T-helper 2 cell (primary cell): Measurements from ENCODE around the gene MYO1D.
"Not testable (repeated sequence)": the region's sequence is repeated elsewhere in the genome, so short reads cannot be mapped to it uniquely, and the experiment has no call there.

Source experiments
- DNase-seq, 5 experiments: peaks; one replicate each; pipeline versions ENCODE4 v3.0.0 to v3.0.0-alpha.2; 2012 to 2022

Gene MYO1D

GRCh38 chr17:32887410-32887809 lies 10.5 kb upstream of the MYO1D start:
- not testable (repeated sequence) for DNase-seq

GRCh38 chr17:32886951-32887350 lies 10.0 kb upstream of the MYO1D start:
- not testable (repeated sequence) for DNase-seq

- DNase-seq: no peak
These were observed 5.8 kb upstream of the MYO1D start for GRCh38 chr17:32882734-32883133.

- no peak for DNase-seq
These were observed 5.1 kb upstream of the MYO1D start for GRCh38 chr17:32882029-32882428.

- DNase-seq: no peak
These were observed 3.9 kb upstream of the MYO1D start for GRCh38 chr17:32880671-32881453.

GRCh38 chr17:32879134-32879533 lies 2.2 kb upstream of the MYO1D start:
- DNase-seq: no peak

- DNase-seq: no peak
These were observed 1.3 kb upstream of the MYO1D start for GRCh38 chr17:32878211-32878610.

GRCh38 chr17:32877164-32877764 lies 340 bp upstream of the MYO1D start:
- peak; percentile 85 to 93 (median 91) for DNase-seq

- DNase-seq: no peak
These were observed 954 bp downstream of the MYO1D start for GRCh38 chr17:32875923-32876416.

- DNase-seq: no peak
These were observed 1.6 kb downstream of the MYO1D start for GRCh38 chr17:32875230-32875917.

GRCh38 chr17:32873114-32873513 lies 3.8 kb downstream of the MYO1D start:
- no peak for DNase-seq

- DNase-seq: no peak
These were observed 5.2 kb downstream of the MYO1D start for GRCh38 chr17:32871746-32872145.

GRCh38 chr17:32870969-32871368 lies 6.0 kb downstream of the MYO1D start:
- no peak for DNase-seq

GRCh38 chr17:32870027-32870670 lies 6.8 kb downstream of the MYO1D start:
- DNase-seq: no peak

GRCh38 chr17:32869345-32870026 lies 7.4 kb downstream of the MYO1D start:
- no peak for DNase-seq

GRCh38 chr17:32865141-32865540 lies 11.8 kb downstream of the MYO1D start:
- no peak for DNase-seq

- no peak for DNase-seq
These were observed 13.4 kb downstream of the MYO1D start for GRCh38 chr17:32863559-32863958.

- DNase-seq: no peak
These were observed 14.0 kb downstream of the MYO1D start for GRCh38 chr17:32862940-32863339.

GRCh38 chr17:32861981-32862380 lies 14.9 kb downstream of the MYO1D start:
- DNase-seq: no peak

- DNase-seq: peak in 1 of 5 experiments; percentile 60
These were observed 16.9 kb downstream of the MYO1D start for GRCh38 chr17:32859857-32860525.

GRCh38 chr17:32855620-32856019 lies 21.3 kb downstream of the MYO1D start:
- DNase-seq: no peak

GRCh38 chr17:32854832-32855389 lies 22.0 kb downstream of the MYO1D start:
- no peak for DNase-seq
